ENCODE measurements around the gene RPTOR.
"Not testable (repeated sequence)": the region's sequence is repeated elsewhere in the genome, so short reads cannot be mapped to it uniquely, and the experiment has no call there.

The RPTOR gene

DNA sequence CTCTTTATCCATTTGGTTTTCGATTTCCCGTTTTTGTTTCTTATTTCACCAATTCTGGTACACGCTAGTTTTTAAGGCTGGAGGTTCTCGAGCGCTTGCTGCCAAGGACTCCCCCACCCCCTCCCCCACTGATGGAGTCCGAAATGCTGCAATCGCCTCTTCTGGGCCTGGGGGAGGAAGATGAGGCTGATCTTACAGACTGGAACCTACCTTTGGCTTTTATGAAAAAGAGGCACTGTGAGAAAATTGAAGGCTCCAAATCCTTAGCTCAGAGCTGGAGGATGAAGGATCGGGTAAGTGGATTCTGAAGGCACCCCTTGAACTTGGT is 825 bp downstream of the RPTOR start:
- no peak for DNase-seq (ENCODE audit: low read depth in 2 of 2)

DNA sequence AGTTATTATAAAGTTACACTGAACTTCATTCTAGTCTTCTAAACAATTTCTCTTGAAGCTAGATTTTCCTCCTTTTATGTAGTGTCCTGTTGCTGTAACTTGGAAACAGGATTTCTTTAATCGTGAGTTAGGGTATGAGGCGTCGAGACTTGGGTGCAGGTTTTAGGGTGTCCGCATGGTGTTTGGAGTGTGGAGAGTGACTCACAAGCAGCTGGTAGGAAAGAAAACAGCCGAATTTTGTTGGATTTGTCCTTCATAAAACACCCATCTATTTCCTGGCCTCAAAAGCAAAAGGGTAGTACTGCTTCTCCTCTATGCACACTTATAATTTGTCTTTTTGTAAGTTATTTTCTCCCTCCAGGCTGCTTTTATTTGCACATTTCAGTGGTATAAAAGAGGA is 1.6 kb downstream of the RPTOR start:
- DNase-seq (ENCODE audit: low read depth in 2 of 2), result no peak

GRCh38 chr17:80552523-80552922 is 7.9 kb downstream of the RPTOR start:
- DNase-seq (ENCODE audit: low read depth in 2 of 2), result no peak

- DNase-seq (ENCODE audit: low read depth in 2 of 2), result no peak
Observed at GRCh38 chr17:80555266-80555665, 10.6 kb downstream of the RPTOR start.

DNA sequence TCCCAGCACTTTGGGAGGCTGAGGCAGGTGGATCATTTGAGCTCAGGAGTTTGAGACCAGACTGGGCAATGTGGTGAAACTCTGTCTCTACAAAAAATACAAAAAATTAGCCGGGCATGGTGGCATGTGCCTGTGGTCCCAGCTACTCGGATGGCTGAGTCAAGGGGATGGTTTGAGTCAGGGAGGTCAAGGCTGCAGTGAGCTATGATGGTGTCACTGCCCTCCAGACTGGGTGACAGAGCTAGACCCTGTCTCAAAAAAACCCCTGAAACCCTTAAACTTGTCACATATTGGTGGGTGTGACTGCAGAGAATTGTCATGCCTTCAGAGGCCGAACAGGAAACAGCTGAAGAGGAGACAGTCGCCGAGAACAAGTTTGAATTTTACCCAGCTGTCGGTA is 13.4 kb downstream of the RPTOR start:
- DNase-seq (ENCODE audit: low read depth in 2 of 2), result no peak

DNA sequence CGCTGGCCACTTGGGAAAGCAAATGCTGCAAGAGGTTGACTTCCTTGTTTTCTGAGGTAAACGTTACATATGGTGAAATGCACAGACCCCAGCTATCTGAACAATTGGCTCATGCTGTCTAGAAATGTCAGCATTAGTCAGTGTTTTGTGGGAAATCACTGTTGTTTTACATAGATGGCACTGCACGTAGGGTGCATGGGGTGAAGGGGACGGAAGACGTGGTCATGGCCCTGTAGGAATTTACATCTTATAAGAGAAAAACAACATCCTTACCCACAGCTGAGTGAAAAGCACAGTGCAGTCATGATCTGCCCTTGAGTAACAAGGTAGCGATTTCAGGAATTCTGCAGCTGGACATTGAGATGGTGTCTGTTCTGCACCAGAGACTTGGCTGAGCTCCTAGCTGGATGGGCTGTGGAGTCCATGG is 15.2 kb downstream of the RPTOR start:
- DNase-seq (ENCODE audit: low read depth in 2 of 2), result no peak

DNA sequence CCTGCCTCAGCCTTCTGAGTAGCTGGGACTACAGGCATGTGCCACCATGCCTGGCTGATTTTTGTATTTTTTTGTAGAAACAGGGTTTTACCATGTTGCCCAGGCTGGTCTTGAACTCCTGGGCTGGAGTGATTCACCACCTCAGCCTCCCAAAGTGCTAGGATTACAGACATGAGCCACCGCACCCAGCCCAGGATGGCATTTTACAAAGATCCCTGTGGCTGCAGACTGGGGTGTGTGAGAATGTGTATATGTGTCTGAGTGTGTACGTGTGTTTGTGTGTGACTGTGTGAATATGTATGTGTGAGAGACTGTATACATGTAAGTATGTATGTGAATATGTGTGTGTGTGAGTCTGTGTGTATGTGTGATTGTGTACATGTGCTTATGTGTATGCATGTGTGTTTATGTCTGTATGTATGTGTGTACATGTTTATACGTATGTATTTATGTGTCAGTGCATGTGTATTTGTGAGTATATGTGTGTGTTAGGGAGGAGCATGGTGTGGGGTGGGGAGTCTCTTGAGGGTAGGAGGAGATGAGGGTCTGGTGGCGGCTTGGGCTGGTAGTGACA is 17.0 kb downstream of the RPTOR start:
- DNase-seq (ENCODE audit: low read depth in 2 of 2), result no peak

- no peak for DNase-seq (ENCODE audit: low read depth in 2 of 2)
Observed at GRCh38 chr17:80564545-80564944, 19.9 kb downstream of the RPTOR start.

- DNase-seq (ENCODE audit: low read depth in 2 of 2), result no peak
Observed at GRCh38 chr17:80565343-80566053, 20.9 kb downstream of the RPTOR start.

- DNase-seq (ENCODE audit: low read depth in 2 of 2), result no peak
Observed at GRCh38 chr17:80566054-80566400, 21.4 kb downstream of the RPTOR start.

- no peak for DNase-seq (ENCODE audit: low read depth in 2 of 2)
Observed at GRCh38 chr17:80568246-80568645, 23.6 kb downstream of the RPTOR start.

DNA sequence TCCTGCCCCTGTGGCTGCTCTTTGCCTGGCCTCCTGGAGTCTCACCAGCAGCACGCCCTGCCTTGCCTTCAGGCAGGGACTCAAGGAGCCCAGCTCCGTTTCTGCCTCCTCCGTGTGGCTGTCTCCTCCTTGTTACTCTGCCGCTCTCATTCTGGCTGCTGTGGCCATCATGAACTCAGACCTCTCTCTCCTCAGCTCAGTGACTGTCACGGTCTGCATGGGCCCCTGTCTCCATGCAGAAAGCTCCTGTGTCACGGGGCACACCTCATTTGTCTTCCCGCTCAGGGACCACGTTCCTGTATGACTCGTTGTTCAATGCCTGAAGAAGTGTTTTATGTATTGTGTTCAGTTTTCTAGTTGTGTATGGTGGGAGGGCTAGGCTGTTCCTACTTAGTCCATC is 25.3 kb downstream of the RPTOR start:
- no peak for DNase-seq (ENCODE audit: low read depth in 2 of 2)

DNA sequence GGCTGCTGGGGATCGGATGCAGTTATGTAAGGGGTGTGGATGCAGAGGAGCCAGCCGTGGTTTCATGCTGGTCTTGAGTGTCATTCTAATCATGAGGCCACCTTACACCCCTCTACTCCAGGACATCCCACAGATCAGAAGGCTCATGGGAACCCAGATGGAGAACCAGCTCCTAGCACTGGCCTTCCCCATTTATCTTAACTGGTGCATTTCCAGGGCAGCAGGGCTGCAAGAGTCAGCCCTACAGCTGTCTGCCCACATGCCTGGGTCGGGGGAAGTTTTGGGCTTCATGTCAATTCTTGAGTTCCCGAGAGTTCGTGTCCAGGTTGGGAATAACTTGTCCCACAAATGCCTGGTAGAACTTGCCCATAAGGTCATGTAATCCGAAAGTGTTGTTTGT is 29.1 kb downstream of the RPTOR start:
- no peak for DNase-seq (ENCODE audit: low read depth in 2 of 2)

DNA sequence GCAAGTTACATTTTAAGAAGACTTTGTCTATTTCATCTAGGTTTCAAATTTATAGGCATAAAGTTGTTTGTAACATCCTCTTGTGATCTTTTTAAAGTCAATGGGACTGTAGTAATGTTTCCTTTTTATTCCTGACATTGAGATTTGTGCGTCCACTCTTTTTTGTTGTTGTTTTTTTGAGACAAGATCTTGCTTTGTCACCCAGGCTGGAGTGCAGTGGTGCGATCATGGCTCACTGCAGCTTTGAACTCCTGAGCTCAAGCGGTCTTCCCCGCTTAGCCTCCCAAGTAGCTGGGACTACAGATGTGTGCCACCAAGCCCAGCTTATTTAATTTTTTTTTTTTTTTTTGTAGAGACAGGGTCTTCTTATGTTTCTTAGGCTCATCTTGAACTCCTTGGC is 29.9 kb downstream of the RPTOR start:
- DNase-seq (ENCODE audit: low read depth in 2 of 2), result no peak

DNA sequence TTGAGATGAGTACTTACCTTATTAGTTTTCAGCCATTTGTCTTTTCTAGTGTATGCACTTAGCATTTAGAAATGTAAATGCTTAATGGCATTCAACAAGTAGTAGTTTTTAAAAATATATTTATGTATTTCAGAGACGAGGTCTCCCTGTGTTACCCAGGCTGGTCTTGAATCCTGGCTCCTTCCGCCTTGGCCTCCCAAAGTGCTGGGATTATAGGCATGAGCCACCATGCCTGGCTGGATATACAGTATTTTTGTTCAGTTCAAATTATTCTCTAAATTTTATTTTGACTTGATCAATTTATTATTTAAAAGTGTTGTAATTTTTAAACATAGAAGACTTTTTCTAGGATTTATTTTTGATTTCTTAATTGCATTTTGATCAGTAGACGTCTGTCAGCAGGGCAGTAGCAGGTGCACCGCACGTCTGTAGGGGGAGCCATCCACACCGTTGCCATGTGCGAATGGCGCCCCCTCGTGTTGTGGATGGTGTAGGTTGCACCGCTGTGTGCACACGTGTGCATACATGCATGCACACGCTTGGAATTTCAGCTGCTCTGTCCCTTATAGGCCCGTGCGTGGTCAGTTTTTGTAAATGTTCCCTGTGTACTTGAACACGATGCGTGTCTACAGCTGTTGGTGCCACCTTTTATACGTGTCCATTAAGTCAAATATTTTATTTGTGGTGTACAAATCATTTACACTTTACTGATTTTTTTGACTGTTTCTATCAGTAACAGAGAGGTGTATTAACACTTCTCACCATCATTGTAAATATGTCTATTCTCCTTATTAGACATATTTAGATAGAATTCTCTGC is 30.6 kb downstream of the RPTOR start:
- DNase-seq (ENCODE audit: low read depth in 2 of 2), result peak; percentile 79

DNA sequence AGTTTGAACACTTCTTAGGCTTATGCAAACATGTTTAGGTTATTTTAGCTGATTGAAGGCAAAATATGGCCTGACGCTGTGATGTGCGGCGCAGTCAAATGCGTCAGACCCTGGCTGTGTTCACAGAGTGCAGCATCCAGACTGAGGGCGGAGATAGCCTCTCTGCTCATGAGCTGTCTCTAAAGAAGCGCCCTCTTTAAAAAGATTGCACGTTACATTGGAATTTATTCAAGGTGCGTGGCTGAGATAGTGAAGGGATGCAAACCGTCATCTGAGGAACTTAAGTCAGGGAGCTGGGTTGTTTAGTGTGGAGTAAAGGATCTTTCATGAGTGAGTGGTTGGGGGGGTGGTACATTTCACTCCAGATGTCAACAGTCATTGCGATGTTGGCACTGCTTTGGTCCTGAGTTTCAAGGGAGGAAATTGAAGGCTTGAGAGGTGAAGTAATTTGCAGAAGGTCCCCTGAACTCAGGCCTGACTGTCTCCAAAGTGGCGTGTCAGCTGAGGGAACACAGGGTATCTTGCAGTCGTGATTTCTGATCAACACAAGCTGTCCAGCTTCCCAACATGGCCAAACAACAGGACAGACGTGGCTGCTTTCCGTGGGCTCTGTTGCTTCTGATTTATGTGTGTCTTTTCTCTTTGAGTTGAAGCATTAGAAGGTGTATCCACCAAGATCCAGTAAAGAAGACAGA is 33.4 kb downstream of the RPTOR start:
- no peak for DNase-seq (ENCODE audit: low read depth in 2 of 2)

DNA sequence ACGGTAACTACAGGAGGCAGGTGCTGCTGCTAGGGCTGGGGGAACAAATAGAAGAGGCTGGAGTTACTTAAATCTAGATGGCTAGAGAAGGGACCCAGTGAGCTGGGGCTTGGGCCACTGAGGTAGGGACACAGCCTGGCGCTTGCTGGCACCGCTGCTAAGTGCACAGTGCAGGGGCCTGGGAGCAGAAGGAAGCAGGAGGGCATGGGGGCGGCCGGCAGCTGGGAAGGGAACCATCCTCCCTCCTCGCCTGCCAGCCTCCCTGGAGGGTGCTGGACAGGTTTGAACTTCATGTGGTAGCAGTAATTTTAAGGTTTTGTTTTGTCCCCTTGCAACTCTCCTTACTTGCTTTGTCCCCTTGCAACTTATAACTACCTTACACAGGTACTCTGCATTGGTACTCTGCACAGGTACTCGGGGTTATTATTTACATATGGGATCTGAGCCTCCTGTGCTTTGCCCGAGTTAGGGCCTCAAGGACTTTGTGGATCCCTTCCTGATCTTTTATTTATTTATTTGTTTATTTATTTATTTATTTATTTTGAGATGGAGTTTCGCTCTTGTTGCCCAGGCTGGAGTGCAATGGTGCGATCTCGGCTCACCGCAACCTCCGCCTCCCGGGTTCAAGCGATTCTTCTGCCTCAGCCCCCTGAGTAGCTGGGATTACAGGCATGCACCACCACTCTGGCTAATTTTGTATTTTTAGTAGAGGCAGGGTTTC is 34.2 kb downstream of the RPTOR start:
- not testable (repeated sequence) for DNase-seq (ENCODE audit: low read depth in 2 of 2)

DNA sequence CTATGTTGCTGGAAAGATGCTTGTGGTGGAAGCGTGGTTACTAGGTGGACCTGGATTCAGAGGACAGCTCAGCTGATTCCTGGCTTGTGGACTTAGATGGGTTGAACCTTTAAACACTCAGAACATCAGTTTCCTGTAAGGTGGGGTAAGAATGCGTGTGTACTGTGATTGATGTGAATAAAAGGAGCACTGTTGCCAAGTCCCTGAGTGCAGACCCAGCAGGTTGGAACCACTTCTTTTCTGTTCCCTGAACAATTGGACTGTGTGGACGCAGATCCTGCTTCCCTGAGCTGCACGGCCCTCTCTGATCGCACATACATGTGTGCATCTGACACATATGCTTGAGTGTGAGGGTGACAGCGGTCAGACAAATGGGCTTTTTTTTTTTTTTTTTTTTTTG is 37.5 kb downstream of the RPTOR start:
- DNase-seq (ENCODE audit: low read depth in 2 of 2), result no peak

DNA sequence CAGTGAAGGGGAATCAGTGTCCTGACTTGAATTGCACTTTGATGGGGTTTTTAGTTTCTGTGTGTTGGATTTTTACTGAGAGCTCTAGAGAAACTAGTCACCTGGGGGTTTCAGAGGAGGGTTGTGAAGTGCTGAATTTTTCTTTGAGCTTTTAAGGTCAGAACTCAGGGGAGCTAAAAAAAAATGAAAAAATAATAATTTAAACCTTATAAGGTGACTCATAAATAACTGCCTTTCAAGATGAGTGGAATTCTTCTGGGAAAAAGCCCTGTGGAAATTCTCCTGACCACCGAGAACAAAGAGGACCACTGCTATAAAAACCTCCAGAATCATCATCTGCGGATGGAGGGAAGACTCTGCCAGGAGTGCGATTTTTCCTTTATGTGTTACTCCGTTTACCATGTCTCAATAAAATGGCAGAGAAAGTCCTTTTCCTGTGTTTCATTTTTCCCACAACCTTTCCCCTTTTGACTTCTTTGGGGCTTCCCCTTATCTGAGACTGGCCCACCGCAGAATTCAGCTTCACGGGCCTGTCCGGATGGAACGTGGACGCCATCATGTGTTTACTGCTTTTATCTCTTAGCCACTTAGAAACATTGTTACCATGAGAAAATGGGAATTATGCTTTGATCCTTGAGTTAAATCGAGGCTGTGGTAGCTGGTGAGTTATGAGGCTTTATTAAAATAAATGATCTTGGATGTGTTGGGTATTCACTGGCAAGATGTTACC is 39.7 kb downstream of the RPTOR start:
- no peak for DNase-seq (ENCODE audit: low read depth in 2 of 2)

GRCh38 chr17:80585890-80586845 is 41.5 kb downstream of the RPTOR start:
- no peak for DNase-seq (ENCODE audit: low read depth in 2 of 2)
